NCI-H2227 (cell line): ENCODE data around the gene PKP1.
A peak's percentile ranks its signal among the peaks of the same experiment; 100 is the strongest.

ENCODE experiments used
- DNase-seq: peaks from one replicate; lab custom pipeline; 2025; ENCODE audit not compliant: unreplicated experiment; lab: John Stamatoyannopoulos, UW

The PKP1 gene

DNA sequence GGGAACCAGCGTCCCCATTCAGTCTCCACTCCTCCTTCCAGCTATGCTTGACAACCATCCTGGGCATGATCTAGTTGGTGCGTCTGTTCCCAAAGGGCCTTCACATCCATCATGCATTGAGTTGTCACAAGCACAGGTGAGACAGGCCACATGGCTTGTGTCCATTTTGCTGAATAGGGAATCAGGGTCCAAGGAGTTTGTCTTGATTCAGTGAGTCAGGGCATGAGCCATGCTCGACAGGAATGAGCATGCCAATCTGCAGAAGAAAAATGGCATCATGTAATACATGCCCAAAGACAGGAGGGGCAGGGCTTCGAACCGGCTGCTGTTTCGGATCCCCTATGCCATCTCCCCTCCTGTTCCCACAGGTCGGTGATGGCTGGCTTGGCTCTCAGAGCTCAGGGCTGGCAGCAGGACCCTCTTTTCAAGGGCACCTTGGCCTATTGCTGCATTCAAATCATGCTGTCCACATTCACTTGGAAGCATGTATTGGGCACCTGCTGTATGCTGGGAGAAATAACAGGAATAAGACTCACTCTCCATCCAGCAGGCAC lies 44.5 kb downstream of the PKP1 start:
- DNase-seq, result no peak

DNA sequence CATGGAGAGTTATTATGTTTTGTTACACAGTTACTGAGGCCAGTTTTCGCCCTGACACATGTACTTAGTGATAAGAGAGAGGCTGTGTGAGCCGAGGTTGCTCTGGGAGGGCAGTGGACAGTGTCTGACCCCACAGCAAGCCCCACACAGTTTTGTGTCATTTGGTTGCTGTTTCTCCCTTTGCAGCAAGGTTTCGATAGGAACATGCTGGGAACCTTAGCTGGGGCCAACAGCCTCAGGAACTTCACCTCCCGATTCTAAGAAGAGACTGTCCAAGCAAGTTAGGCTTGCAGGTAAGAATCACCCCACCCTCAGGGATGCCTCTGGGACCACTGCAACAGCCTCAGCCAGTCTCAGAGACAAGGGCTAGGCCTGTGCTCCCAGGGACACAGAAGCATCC lies 45.3 kb downstream of the PKP1 start:
- no peak for DNase-seq

DNA sequence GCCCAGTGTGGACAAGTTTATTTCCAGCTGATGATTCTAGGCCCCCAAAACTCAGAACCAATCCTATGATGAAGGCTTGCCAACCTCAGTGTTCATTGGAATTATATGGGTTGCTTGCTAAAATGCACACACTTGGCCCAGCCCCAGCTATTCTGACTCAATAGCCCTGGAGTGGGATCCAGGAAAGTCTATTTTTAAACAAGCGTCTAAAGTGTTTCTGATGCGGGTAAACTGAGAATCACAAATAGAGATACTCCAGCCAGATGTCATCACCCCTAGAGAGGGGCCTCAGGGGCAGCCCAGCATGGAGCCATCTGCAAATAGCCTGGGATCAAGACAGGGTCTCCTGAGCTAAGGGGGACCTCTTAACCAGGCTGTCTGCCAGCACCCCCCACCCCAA lies 46.0 kb downstream of the PKP1 start:
- no peak for DNase-seq

DNA sequence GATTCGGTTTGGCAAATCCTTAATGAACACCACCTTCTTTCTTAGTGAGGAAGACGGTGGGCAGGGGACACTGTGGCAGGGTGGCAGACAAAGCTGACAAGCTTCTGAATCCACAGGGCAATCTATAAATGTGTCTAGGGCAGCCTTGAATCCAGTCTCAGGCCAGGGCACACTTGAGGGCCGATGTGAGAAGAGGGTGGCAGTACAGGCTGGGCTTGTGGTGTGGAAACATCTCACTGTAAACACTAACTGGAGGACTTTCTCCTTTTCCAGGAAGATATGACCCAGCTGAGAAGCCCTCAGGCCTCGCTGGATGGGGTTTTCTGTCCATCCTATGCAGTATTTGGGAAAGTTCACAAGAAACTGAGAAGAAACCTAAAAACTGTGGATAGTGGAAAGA lies 46.5 kb downstream of the PKP1 start:
- DNase-seq, result no peak

DNA sequence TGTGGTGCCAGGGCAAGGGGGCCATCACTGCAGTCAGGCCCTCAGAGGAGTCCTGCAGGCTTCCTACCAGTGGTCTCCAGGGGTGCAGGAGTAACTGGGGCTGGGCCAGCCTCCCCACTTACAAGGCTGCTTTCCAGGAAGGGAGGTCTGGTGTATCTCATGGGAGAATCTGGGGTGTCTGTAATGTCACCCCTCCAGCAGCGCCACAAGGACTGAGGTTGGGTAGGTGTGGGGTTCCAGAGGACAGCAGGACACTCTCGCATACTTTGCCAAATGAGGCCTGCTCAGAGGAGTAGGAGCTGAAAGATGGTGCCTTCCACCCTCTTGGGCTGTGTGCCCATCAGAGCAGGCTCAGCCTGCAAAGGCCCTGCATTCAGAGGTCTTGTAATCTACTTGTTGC lies 47.2 kb downstream of the PKP1 start:
- DNase-seq, result no peak

DNA sequence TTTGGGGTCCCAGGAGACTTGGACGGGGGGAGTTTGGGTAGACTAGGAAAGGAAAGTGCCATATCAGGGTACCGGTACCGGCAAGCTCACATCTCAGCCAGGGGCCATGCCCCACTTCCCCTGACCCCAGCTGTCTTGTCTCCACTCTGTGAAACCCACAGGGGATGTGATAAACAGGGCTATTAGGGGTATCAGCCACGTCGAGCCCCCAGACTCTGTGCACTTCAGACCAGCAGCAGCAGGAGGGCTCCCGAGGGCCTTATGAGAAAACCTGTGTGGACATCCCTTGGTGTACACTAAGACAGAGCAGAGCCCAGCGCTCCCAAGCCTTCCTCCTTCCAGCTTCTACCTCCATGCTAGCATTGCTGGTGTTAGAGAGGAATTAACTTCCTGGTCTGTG lies 47.9 kb downstream of the PKP1 start:
- no peak for DNase-seq

DNA sequence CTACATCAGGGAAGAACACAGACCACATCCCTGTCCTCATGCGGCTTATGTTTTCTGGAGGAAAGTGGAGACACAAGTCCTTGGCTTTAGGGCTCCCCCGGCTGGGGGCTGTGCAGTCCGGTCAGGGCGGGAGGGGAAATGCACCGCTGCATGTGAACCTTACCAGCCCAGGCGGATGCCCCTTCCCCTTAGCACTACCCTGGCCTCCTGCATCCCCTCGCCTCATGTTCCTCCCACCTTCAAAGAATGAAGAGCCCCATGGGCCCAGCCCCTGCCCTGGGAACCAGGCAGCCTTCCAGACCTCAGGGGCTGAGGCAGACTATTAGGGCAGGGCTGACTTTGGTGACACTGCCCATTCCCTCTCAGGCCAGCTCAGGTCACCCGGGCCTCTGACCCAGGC lies 48.7 kb downstream of the PKP1 start:
- DNase-seq, result no peak

DNA sequence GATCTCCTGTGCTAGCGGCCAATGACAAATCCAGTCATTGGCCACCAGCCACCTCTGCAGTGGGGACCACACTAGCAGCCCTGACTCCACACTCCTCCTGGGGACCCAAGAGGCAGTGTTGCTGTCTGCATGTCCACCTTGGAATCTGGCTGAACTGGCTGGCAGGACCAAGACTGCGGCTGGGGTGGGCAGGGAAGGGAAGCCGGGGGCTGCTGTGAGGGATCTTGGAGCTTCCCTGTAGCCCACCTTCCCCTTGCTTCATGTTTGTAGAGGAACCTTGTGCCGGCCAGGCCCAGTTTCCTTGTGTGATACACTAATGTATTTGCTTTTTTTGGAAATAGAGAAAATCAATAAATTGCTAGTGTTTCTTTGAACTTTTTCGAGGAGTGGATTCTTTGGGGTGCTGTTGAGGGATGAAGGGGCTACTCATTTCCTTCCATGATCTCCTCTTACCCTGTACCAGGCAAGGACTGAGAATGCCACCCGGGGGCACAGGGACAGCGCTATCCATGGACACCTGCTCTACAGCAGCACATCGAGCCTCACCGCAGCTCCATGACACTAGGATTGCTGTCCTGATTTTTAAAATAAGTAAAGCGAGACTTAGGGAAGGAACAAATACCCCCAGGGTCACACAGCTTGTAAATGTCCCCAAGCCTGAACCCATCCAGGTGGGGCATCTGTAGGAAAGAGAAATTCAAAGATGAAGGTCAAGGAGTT lies 49.5 kb downstream of the PKP1 start:
- no peak for DNase-seq

DNA sequence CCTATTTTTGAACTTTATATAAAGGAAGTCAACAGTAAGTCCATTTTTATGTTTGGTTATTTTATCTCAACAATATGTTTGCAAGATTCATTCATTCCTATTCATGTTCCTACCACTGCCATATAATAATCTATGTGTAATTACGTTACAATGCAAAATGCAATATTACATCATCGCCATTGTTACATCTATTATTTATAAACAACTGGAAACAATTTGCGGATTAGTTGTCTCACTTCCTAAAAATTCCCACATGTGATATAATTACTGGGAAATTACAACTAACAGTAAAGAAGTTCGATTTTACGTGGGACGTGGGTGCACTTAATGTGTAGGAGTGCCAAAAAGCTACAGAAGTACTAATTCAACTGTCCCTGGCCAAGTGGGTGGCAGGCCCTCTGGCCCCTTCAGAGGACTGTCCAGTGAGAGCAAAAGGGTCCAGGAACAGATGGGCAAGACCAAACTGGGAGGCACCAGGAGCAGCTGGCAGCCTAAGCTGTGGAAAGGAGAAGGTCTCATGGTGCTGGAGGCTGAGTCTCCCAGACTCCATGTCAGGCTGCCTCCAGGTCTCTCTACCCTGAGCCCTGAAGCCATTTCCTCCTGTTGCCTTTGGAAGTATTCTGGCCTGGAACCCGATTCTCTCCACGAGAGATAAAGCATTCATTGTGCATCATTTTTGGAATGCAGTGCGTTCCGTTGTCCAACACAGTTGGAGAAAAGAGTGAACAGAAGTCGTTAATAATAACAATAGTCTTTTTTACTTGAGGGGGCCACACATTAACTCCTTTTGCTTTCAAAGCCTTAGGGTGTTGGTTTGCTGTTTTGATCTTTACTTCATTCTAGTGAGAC lies 51.2 kb downstream of the PKP1 start:
- DNase-seq, result no peak

DNA sequence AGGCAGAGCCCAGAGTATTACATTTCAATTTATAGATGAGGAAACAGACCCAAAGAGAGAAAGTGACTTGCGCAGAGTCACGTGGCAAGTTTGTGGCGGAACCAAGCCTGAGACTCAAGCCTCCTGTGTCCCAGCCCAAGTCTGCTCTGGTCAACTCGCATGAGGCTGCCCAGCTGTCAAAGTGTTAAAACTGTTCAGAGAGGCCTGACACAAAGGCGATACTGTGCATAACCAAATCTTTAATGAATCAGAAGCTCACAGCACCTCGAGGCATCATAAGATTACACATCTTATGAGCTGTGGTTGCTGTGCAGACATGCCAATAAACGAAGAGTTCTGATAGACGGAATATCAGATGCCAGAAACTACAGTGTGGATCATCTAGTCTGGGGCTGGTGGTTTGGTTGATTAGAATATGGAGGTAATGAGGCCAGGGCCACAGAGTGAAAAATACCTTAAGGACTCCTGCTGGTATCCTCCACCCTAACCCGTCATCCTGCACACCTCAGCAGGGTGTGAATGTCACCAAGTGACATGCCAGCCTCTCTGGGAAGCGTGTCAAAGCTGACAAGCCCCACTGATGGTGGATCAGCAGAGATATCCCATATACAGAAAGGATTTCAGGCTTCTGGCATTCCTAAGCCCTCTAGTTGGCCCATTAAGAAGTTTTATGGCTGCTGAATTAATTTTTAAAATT lies 52.0 kb downstream of the PKP1 start:
- DNase-seq, result no peak

DNA sequence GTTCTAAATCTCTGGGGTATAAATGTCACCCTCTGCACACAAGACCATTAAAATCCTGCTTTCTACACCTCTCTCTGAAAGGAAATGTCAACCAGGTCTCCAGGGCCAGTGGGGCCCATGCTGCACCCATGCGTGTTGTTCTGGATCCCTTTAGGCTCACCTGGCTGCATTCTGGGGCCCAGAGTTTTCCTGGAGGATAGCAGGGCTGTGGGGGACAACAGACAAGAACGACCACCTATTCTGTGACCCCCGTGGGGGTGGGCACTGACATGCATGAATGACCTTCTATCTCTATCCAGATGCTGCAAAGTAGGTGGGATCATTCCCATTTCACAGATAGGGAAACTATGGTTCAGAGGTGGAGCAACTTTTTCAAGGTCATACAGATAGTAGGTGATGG lies 52.6 kb downstream of the PKP1 start:
- no peak for DNase-seq

DNA sequence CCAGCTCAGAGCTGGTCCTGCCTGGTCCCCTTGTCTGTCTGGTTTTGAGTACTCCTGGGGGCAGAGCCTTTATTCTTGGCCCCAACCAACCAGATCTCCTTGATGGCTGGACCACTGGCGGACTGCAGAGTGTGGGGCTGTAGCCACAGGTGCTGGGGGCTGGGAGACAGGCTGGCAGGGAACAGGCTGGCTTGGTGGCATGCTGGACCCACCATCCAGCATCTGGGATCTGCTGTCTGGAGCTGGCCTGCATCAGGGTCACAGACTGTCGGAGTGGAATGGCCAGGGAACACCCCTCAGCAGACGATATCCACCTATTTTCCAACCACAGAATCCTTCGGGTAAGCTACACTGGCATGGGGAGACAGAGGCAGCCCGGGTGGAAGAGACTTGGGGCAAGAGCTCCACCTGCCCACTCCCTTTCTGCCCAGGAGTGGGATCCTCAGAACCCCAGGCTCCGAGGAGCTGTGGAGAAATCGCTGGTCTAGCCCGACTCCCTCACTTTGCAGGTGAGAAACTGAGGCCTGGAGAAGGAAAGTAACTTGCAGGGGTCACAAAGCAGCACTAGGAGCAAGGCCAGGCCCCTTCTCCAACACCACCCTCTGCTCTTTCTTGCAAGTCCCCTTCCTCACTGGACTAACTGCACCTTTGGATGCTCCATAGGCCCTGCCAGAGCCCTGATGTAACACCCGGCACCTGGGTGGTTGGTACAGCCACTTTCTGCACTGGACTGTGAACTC lies 53.6 kb downstream of the PKP1 start:
- DNase-seq, result no peak

DNA sequence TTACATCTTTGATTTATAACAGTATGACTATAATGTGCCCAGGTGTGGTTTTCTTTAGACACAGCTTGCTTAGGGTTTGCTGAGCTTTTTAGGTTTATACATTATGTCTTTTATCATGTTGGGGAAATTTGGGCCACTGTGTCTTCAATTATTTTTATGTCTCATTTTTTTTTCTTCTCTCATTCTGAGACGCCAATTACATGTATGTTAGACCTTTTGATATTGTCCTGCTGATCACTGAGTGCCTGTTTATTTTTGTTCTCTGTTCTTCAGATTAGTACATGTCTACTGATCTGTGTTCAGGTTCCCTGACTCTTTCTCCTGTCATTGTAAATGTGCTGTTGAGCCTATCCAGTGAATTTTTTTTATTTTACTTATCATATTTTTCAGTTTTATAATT lies 58.1 kb downstream of the PKP1 start:
- no peak for DNase-seq

DNA sequence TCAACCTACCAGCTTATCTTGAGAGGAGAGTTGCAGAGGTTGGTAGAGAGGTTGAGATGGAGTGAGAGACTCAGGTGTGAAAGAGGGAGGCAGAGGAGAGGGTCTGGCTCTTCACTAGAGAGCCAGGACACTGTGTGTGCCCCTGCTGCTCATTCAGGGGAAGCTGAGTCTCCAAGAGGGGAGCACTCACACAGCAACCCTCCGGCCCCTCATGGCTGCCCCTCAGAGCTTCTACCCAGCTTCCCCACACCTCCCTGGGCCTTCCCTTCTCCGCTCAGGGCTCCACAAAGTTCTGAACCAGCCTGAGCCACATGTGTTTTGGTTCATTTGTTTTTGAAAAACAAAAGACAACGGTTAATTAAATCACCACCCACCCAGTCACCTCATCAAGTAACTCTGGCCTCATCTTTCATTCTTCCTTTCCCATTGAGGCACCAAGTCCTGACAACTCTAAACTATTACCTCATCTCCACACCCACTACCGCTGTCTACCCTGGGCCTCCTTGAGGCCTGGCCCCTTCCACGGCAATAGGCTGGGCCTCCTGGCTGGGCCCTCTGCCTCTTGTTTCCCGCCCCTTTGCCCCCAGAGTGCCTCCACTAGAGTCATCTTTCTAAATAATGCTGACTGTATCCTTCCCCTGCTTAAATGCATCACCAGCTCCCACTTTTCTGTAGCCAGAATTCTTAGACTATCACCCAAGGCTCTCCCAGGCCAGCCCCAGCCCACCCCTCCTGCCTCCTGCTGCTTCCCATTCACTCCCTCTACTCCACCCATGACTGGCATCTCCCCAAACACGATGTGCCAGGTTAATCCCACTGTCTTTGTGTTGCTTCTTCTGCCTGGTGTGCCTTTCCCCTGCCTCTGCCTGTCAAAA lies 61.1 kb downstream of the PKP1 start:
- no peak for DNase-seq

DNA sequence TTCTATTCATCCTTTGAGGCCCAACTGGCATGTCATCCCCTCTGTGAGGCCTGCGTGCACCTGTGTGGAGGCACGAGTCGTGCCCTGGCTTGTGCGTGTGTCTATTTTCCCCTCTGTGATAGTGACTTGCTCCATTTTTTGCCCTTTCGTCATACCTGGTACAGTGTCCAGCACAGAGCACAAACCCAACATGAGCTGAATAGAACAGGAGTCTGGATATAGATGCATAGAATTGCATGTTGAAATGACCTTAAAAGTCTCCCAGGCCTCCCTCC lies 61.7 kb downstream of the PKP1 start:
- no peak for DNase-seq

DNA sequence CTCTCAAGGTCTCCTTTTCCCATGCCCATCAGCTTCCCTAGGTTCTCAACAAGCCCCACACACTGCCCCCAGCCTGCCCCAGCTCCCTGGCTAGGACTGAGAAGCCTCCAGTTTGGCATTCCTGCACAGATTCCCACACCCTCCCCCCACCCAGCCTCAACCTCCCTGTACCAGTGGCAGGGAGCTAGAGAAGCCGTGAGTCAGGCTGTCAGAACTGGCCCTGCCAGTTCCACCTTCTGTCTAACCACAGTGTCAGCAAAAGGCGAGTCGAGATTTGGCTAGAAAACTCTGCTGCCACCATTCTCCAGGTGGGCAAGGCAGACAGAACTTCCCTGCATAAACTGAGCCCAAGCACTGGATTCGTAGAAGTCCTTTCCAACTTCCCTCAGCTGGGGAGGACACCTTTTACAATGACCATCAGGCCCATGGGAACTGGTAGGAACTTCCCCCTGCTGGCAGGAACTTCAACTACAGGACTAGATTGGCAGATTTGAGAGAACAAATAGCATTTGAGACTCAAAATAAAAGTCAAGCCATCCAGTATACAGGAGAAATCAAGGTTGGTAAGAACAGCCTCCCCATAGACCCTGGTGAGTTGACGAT lies 63.1 kb downstream of the PKP1 start:
- peak; percentile 46 for DNase-seq

DNA sequence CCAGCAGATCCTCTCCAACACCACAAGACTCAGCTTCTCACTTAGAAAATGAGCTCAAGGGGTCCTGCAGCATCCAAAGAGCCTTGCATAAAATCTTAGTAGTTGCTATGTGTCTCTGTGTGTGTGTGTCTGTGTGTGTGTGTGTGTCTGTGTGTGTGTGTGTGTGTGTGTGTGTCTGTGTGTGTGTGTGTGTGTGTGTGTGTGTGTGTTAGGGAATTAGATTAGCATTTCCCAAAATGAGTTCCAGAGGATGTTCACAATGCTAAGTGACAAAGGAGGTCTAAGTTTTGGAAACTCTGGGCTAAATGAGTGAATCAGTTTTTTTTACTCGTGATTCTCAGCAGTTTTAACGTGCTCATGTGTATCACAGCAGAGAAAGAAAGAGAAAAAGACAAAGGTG lies 63.7 kb downstream of the PKP1 start:
- no peak for DNase-seq

DNA sequence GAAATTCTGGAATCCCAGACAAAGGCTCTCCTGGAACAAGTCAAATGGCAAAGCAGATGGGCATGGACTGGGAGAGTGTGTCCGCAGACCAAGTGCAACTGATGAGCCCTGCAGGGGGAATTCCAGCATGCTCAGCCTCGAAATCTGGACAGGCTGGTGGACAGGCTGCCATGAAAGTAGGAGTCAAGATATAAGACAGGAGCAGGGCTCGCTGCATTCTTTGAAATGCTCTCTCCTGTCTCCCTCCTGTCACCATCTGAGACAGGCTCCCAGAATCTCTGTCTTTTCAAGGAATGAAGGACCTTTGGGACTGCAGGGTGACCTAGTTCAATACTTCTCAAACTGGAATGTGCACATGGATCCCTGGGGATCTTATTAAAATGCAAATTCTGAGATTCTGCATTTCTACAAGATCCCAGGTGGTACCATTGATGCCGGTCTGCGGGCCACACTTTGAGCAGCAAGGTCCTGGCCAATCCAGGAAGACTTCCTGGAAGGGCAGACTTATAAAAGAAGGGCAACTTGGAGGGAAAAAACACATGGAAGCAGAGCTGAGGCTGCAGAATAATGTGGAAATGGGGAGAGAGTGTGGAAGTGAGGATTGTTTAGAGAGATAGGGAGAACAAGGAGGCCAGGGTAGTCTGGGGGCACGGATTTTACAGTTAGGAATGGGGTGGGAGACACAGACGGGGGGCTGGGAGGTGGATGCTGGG lies 64.3 kb downstream of the PKP1 start:
- DNase-seq, result no peak

DNA sequence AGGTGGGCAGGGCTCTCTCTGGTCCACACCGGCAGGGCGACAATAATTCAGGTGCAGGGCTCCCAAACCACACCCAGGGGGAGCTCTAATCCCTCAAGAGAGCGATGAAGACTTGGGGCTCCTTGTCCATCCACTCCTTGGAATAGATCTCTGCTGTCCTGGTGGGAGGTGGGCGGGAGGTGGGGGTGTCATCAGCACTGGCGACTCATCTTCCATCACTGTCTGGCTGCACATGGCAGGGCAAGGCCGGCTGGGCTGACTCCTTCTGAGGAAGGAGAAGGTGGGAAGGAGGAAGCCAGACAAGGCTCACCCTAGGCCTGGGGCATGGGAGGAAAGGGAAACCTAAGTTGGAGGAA lies 64.9 kb downstream of the PKP1 start:
- peak; percentile 76 for DNase-seq
